MM.1S (cell line): ENCODE data around the gene SLC13A5.

Experiments used
- EZH2phosphoT487 ChIP-seq: fragments of 300-600 bp; sonication (generic); IDR thresholded peaks from 2 replicates; pipeline ENCODE4 v1.6.1; 2018; ENCODE audit warnings: antibody characterized with exemption, low read length
- TF ChIP-seq, protein P1 (sequence below): fragments of 300-600 bp; sonication (generic); IDR thresholded peaks from 2 replicates; pipeline ENCODE4 v1.5.1; 2016; ENCODE audit warnings: antibody characterized with exemption, low read length, mixed read lengths

DNA sequence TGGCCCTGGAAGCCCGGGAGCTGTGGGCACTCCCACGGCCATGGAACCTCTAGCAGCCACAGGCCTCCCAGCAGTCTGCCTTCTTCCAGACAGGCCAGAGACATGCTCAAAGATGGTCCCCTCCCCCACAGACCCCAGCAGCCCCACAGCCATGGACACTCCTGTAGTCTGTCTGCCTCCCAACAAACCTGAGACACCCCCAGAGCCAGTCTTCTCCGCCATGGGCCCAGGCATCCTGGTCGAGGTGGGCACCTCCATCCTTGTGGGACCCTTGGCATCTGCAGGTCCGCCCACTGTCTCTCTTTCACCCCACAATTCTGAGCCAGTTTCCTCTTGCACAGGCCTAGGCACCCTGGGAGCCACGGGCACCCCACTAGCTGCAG lies 75.7 kb downstream of the SLC13A5 start:
- TF ChIP-seq, protein P1, sequence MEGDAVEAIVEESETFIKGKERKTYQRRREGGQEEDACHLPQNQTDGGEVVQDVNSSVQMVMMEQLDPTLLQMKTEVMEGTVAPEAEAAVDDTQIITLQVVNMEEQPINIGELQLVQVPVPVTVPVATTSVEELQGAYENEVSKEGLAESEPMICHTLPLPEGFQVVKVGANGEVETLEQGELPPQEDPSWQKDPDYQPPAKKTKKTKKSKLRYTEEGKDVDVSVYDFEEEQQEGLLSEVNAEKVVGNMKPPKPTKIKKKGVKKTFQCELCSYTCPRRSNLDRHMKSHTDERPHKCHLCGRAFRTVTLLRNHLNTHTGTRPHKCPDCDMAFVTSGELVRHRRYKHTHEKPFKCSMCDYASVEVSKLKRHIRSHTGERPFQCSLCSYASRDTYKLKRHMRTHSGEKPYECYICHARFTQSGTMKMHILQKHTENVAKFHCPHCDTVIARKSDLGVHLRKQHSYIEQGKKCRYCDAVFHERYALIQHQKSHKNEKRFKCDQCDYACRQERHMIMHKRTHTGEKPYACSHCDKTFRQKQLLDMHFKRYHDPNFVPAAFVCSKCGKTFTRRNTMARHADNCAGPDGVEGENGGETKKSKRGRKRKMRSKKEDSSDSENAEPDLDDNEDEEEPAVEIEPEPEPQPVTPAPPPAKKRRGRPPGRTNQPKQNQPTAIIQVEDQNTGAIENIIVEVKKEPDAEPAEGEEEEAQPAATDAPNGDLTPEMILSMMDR: no peak
- no peak for TF ChIP-seq EZH2phosphoT487
